Kidney tubule cell (primary cell): ENCODE data around the gene IL23R.

ENCODE experiments used
- DNase-seq: peaks from one replicate; pipeline ENCODE4 v3.0.0-alpha.2; 2018; ENCODE audit warnings: low spot score

Gene IL23R

DNA sequence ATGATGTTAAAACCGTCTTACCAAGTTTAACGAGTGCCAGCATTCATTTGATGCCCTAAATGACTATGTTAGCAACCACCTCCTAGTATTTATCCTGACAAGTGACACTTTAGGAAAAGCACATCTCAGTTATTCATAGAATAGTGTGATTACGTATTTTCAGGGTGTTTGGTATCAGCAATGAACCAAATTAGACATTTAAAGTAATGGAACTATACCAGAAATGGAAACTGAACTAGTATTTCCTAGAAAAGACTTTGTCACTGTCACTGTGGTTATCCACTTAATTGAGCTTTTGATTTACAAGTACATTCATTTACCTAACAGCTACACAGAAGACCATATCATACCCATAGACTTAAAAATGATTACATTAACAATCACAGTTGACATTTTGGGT, 137.8 kb downstream of the IL23R start:
- no peak for DNase-seq

DNA sequence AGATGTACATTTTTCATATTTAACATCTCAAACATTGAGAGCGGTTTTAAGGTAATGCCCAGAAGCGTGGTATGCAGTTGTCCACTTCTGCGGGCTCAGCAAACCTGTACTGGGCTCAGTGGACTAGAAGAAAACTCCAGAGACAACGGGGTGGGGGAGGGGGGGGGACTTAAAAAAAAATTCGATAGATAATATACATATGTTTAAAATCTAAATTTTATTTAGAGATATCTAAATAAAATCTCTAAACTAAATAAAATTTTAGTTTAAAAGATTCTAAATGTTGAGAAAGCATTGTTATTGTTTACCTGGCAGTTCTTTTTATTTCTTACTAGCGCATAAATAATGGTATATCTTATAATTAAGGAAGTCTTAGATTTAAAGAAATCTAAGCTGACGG, 140.3 kb downstream of the IL23R start:
- no peak for DNase-seq

DNA sequence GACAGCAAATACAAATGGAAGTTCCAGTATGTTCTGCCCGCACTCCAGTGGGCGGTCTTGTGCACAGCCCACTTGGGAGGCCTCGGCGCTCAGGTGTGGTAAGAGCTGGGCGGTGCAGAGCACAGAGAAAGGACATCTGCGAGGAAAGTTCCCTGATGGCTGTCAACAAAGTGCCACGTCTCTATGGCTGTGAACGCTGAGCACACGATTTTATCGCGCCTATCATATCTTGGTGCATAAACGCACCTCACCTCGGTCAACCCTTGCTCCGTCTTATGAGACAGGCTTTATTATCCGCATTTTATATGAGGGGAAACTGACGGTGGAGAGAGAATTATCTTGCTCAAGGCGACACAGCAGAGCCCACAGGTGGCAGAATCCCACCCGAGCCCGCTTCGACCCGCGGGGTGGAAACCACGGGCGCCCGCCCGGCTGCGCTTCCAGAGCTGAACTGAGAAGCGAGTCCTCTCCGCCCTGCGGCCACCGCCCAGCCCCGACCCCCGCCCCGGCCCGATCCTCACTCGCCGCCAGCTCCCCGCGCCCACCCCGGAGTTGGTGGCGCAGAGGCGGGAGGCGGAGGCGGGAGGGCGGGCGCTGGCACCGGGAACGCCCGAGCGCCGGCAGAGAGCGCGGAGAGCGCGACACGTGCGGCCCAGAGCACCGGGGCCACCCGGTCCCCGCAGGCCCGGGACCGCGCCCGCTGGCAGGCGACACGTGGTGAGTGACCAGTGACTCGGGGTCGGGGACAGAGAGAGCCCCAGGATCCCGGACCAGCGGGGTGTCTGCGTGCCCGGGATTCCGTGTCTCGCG, 141.2 kb downstream of the IL23R start, which contains the start of gene IL12RB2:
Gene IL12RB2, plus strand, starts transcription at position 623 of the 810 bp plus-strand sequence. CDS start 12,496 bp downstream, outside the sequence.
- no peak for DNase-seq

DNA sequence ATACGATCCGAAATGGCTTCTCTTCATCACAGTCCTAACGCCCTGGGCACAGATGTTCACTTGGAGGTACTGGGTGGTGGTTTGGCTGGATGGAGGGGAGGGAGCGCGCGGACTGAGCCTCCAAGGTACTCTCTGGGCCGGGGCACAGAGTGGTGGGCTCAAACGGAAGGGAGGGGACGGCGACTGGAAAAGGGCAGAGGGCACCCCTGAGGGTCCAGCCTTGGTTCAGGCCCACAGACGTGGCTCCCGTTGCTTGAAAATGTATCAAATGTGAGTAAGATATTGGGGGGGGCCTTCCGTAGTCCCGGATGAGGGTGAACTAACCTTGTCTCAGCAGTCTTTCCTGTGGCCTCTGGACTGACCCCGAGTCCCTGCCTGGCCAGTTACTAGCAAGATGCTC, 141.9 kb downstream of the IL23R start:
- no peak for DNase-seq
